Measurements from ENCODE around the gene GPR12.

DNA sequence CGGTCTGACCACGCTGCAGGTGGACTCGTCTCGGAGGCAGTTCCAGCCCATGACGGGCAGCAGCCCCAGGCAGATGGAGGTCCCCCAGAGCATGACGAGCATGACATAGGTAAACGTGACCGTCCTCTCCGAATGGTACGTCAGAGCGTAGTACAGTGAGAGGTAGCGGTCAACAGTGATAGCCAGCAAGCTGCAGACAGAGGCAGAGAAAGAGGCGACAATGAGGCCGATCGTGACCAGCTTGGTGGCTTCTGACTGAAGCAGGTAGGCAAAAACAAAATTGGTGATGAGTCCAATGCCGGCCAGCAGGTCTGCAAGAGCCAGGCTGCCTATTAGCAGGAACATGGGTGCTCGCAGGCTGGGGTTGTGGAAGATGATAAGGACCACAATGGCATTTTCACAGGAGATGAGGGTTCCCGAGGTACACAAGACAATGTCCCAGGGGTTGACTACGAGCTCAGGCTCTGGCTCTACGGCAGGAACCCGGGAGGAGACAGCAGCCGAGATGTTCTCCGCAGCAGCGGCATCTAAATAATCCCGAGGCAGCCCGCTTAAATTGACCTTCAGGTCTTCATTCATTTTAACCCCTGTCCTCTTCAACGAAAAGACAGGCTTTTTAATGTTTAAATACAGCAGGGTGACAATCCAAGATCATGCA lies 1.2 kb downstream of the GPR12 start:
- TF ChIP-seq, protein P1, sequence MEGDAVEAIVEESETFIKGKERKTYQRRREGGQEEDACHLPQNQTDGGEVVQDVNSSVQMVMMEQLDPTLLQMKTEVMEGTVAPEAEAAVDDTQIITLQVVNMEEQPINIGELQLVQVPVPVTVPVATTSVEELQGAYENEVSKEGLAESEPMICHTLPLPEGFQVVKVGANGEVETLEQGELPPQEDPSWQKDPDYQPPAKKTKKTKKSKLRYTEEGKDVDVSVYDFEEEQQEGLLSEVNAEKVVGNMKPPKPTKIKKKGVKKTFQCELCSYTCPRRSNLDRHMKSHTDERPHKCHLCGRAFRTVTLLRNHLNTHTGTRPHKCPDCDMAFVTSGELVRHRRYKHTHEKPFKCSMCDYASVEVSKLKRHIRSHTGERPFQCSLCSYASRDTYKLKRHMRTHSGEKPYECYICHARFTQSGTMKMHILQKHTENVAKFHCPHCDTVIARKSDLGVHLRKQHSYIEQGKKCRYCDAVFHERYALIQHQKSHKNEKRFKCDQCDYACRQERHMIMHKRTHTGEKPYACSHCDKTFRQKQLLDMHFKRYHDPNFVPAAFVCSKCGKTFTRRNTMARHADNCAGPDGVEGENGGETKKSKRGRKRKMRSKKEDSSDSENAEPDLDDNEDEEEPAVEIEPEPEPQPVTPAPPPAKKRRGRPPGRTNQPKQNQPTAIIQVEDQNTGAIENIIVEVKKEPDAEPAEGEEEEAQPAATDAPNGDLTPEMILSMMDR (conservative IDR thresholded peaks at IDR 0.05; ENCODE audit: low read depth, low read length) = no peak
- no peak for TF ChIP-seq EZH2 (IDR thresholded peaks at IDR 0.05; ENCODE audit: borderline replicate concordance, low read depth, low read length, poor library complexity, severe bottlenecking)

Measured in A673 (cell line).